H1 (cell line): ENCODE data around the gene TMEM187. TPM values are rescaled to one million over a fixed set of nuclear protein-coding genes. Genes with fewer than 3 reads are reported as not detected.

Experiments
- BACH1 ChIP-seq: IDR thresholded peaks from 2 replicates; pipeline ENCODE4 v1.6.1; 2012; ENCODE audit warnings: low read length, improper control_type of control experiment
- EGR1 ChIP-seq: IDR thresholded peaks from 2 replicates; pipeline ENCODE4 v1.6.1; 2011; ENCODE audit warnings: low read depth, low read length, borderline replicate concordance
- PHF8 ChIP-seq: fragments of 200-600 bp; sonication (generic); conservative IDR thresholded peaks from 2 replicates; pipeline ENCODE4 v1.7.1; 2012; ENCODE audit warnings: low read depth, mild to moderate bottlenecking, inconsistent platforms, low read length, moderate library complexity
- POLR2A ChIP-seq, 2 experiments: IDR thresholded peaks; 1 replicate in 1 of 2; 2 replicates in 1 of 2; pipeline ENCODE4 v1.6.1; 2011; ENCODE audit warnings: low read depth in 2 of 2, low read length in 2 of 2, mild to moderate bottlenecking in 2 of 2; ENCODE audit errors: control extremely low read depth in 1 of 2
- SP1 ChIP-seq: IDR thresholded peaks from 2 replicates; pipeline ENCODE4 v1.6.1; 2011; ENCODE audit warnings: low read depth, low read length
- TAF1 ChIP-seq: IDR thresholded peaks from 2 replicates; pipeline ENCODE4 v1.6.1; 2011; ENCODE audit warnings: mild to moderate bottlenecking, low read depth, low read length
- TBP ChIP-seq: IDR thresholded peaks from 2 replicates; pipeline ENCODE4 v1.6.1; 2011; ENCODE audit warnings: low read depth, low read length, improper control_type of control experiment
- polyA plus RNA-seq, 7 experiments: library from polyadenylated mRNA; depleted of rRNA in 3 of 7; stranded (reverse) in 5 of 7; unstranded in 2 of 7; fragments of >200 nt in 5 of 7; fragments of 200-250 nt in 2 of 7; gene quantifications; 1 replicate in 5 of 7; 2 replicates in 1 of 7; 4 replicates in 1 of 7; pipeline versions ENCODE4 v1.2.1 to v1.2.3, GENCODE V29; 2011 to 2013; ENCODE audit warnings: missing spikeins in 2 of 7, mixed read lengths in 2 of 7
- total RNA-seq: library from RNA; stranded (reverse); fragmentation: NEBNext Ultra II Directional; extraction: Animal tissue kit (Norgen Biotek cat#: 25700); gene quantifications from 2 replicates; pipeline ENCODE4 v1.2.1, GENCODE V29; 2021
- TF ChIP-seq, protein P1 (sequence below): IDR thresholded peaks from 2 replicates; pipeline ENCODE4 v1.6.1; 2011; ENCODE audit warnings: low read length, improper control_type of control experiment

TMEM187 gene
- total and polyA plus RNA-seq, 2 of the 8 experiments (the other 6 are each of a cell fraction or from before 2014, with no cell fraction given): 5.0 to 14.5 TPM

DNA sequence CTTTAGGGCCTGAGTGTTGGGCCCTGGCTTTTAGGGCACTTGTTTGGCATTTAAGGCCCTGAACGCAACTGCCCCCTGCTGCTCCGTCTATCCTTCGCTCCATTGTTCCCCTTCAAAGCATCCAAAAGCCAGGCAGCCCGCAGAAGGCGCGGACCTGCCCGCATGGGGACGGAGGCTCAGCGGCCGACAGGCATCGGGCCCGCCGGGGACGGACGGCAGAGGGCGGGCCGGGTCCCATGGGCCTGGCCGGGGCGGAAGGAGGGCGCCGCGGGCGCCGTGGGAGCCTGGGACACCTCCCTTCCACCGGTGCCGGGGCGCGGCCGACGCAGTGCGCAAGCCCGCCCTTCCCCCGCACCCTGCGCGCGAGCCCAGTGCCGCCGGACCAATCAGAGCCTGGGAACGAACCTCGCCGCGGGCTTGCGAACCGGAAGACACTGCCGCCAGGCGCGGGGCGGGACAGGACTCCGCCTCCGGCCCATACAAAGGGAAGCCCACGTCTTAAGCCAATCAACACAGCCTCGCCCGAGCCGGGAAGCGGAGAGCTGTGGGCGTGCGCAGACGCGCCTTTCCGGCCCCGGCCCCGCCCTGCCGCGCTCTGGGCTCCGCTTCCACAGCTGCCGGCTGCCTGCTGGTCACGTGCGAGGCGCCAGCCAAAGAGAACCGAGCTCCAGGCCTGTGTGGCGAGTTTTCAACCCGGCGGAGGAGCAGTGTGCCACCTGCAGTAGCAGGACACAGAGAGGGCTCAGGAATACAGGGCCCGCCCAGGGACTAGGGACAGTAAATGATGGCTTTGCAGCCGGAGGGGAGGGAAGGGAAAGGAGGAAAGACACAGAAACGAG is 44.4 kb upstream of the TMEM187 start (continued):
- 0 out of 2 replicates have a peak, but pooled peaks have one; percentile 23 for TF ChIP-seq TBP
- peak; percentile 22; the same call in 1 of the 2 replicates for TF ChIP-seq BACH1
- 0 out of 2 replicates have a peak, but pooled peaks have one; percentile 23 for TF ChIP-seq TAF1
- TF ChIP-seq EGR1: no peak
- no peak for TF ChIP-seq SP1
- TF ChIP-seq, protein P1, sequence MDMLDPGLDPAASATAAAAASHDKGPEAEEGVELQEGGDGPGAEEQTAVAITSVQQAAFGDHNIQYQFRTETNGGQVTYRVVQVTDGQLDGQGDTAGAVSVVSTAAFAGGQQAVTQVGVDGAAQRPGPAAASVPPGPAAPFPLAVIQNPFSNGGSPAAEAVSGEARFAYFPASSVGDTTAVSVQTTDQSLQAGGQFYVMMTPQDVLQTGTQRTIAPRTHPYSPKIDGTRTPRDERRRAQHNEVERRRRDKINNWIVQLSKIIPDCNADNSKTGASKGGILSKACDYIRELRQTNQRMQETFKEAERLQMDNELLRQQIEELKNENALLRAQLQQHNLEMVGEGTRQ: peak; percentile 81
- TF ChIP-seq PHF8: peak; percentile 67
- peak in 1 of 2 experiments; percentile 55; a peak in 2 of 3 replicates for TF ChIP-seq POLR2A (IDR thresholded peaks at IDR 0.05; ENCODE audit: control extremely low read depth in 1 of 2, low read depth in 2 of 2, low read length in 2 of 2)
